Lower lobe of right lung (tissue), 2 donors: ENCODE measurements around the gene GNAI1. TPM values are rescaled to one million over a fixed set of nuclear protein-coding genes. Genes with fewer than 3 reads are reported as not detected.

Experiments used
- ATAC-seq, 2 donors: fragments of 200-7000 bp; cut with Tn5 transposase; one replicate each; pipeline ENCODE4 v1.9.1; 2020 to 2022; ENCODE audit warnings: mild to moderate bottlenecking in 2 of 2, moderate library complexity in 2 of 2
- DNase-seq: peaks from one replicate; pipeline ENCODE4 v3.0.0-alpha.2; 2020
- H3K27ac ChIP-seq: fragments of 200-600 bp; one replicate; pipeline ENCODE4 v1.8.0; 2022
- H3K27me3 ChIP-seq: fragments of 200-600 bp; one replicate; pipeline ENCODE4 v1.8.0; 2022; ENCODE audit warnings: low read depth
- H3K36me3 ChIP-seq: fragments of 200-600 bp; one replicate; pipeline ENCODE4 v1.8.0; 2022; ENCODE audit warnings: mild to moderate bottlenecking
- H3K4me1 ChIP-seq: fragments of 200-600 bp; one replicate; pipeline ENCODE4 v1.8.0; 2022
- H3K4me3 ChIP-seq: fragments of 200-600 bp; one replicate; pipeline ENCODE4 v1.8.0; 2022; ENCODE audit warnings: mild to moderate bottlenecking
- H3K9me3 ChIP-seq: fragments of 200-600 bp; one replicate; pipeline ENCODE4 v1.8.0; 2022
- intact Hi-C: fragments of 100-400 bp; cut with DNase I; formaldehyde crosslinking; loops from one replicate; pipeline ENCODE4 v1.11.0; 2022
- total RNA-seq: library from RNA; stranded (reverse); fragmentation: NEBNext Ultra II Directional; extraction: Animal tissue kit (Norgen Biotek cat#: 25700); gene quantifications from one replicate; pipeline ENCODE4 v1.2.1, GENCODE V29; 2021
- TF ChIP-seq, protein P1 (sequence below): fragments of 200-600 bp; IDR thresholded peaks from one replicate; pipeline ENCODE4 v1.8.0; 2022; ENCODE audit warnings: antibody characterized with exemption, mild to moderate bottlenecking
- donor health status: DM: no; HTN: yes; CAD: no; lungs with severe emphysema.

Gene GNAI1
- total RNA-seq, 1 donor from 2014 or later = 32.1 TPM

DNA sequence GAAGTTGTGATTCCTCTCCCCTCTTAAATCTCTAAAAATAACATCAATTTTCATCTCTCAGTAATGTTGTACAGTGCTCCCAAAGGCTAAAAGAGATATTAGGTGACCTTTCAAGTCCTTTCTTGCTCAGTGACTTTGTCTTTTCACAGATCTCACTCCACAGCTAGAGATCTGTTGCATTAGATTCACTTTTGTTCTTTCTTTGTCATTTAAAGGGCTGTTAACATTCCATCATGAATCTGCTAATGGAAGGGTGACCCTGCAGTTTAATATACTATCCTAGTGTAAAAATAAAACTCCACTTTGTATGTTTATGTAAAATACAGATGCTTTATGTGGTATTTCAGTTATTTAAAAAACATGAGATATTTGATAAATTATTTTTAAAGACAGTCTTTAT, 30.5 kb downstream of the GNAI1 start:
- intact Hi-C loops = no loop called here
- no peak overlapping the region for H3K27ac ChIP-seq
- TF ChIP-seq, protein P1, sequence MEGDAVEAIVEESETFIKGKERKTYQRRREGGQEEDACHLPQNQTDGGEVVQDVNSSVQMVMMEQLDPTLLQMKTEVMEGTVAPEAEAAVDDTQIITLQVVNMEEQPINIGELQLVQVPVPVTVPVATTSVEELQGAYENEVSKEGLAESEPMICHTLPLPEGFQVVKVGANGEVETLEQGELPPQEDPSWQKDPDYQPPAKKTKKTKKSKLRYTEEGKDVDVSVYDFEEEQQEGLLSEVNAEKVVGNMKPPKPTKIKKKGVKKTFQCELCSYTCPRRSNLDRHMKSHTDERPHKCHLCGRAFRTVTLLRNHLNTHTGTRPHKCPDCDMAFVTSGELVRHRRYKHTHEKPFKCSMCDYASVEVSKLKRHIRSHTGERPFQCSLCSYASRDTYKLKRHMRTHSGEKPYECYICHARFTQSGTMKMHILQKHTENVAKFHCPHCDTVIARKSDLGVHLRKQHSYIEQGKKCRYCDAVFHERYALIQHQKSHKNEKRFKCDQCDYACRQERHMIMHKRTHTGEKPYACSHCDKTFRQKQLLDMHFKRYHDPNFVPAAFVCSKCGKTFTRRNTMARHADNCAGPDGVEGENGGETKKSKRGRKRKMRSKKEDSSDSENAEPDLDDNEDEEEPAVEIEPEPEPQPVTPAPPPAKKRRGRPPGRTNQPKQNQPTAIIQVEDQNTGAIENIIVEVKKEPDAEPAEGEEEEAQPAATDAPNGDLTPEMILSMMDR = no peak

DNA sequence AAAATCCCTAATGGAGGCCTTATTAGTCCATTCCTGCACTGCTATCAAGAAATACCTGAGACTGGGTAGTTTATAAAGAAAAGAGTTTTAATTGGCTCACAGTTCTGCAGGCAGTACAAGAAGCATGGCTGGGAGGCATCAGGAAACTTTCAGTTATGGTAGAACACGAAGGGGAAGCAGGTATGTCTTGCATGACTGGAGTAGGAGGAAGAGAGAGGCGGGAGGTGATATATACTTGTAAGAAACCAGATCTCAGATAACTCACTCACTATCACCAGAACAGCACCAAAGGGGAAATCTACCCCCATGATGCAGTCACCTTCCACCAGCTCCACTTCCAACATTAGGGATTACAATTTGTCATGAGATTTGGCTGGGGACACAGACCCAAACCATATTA, 35.8 kb downstream of the GNAI1 start:
- intact Hi-C loops = no loop called here
- H3K36me3 ChIP-seq = no peaks in the 10 kb centered on the region
- ATAC-seq = no peak
- no peak for DNase-seq
- peaks cover 16% of the 10 kb centered on the region for H3K9me3 ChIP-seq
- TF ChIP-seq, protein P1 = no peak
- H3K4me1 ChIP-seq = no peaks in the 10 kb centered on the region
- H3K27me3 ChIP-seq = no peaks in the 10 kb centered on the region
- H3K27ac ChIP-seq = no peak overlapping the region
- no peak overlapping the region for H3K4me3 ChIP-seq

More for the DNA sequence above, 30.5 kb downstream of the GNAI1 start:
- peaks cover under 1% of the 10 kb centered on the region for H3K9me3 ChIP-seq
- peaks cover 6% of the 10 kb centered on the region for H3K4me1 ChIP-seq
- H3K27me3 ChIP-seq = no peaks in the 10 kb centered on the region
- H3K36me3 ChIP-seq = no peaks in the 10 kb centered on the region
- DNase-seq = no peak
- H3K4me3 ChIP-seq = no peak overlapping the region
- ATAC-seq = no peak

DNA sequence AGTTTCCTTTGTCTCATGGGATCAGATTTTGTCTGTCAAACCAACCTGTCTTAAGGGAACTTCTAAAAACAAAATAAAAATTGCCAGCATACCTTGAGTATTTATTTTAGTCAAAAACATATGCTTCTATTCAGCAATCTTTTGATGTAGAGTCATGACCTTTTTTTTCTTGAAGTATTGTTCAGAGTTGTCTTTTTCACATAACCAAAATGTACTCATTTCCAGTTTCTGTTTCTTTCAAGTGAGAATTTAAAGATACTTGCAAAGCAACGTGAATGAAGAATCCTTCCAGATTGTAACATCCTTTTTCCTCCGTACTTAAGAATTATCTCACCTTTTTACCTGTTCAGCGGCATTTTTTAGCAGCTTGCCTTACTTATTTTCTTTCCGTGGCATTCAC, 37.8 kb downstream of the GNAI1 start:
- H3K36me3 ChIP-seq = no peaks in the 10 kb centered on the region
- ATAC-seq (no peak), DNase-seq (no peak)
- TF ChIP-seq, protein P1 = no peak
- H3K9me3 ChIP-seq = peaks cover 16% of the 10 kb centered on the region
- H3K27ac ChIP-seq = no peak overlapping the region
- no peak overlapping the region for H3K4me3 ChIP-seq
- H3K4me1 ChIP-seq = no peaks in the 10 kb centered on the region
- H3K27me3 ChIP-seq = no peaks in the 10 kb centered on the region
- intact Hi-C loops = no loop called here

DNA sequence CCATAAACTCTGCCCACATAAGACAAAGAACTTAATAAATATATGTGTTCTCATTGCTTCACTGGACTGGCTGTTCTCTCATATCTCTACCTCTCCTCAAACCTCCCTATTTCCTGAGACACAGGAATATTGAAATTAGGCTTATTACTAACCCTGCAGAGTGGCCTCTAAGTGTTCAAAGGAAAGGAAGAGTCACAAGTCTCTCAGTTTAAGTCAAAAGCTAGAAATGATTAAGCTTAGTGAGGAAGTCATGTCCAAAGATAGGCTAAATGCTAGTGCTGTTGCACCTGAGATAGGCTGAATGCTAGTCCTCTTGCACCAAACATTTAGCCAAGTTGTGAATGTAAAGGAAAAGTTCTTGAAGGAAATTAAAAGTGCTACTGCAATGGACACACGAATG, 41.1 kb downstream of the GNAI1 start:
- TF ChIP-seq, protein P1 = no peak
- no peaks in the 10 kb centered on the region for H3K27me3 ChIP-seq
- H3K4me1 ChIP-seq = no peaks in the 10 kb centered on the region
- H3K4me3 ChIP-seq = no peak overlapping the region
- no peak overlapping the region for H3K27ac ChIP-seq
- intact Hi-C loops = no loop called here
- H3K9me3 ChIP-seq = peaks cover 11% of the 10 kb centered on the region
- DNase-seq (no peak), ATAC-seq (no peak)
- H3K36me3 ChIP-seq = no peaks in the 10 kb centered on the region

DNA sequence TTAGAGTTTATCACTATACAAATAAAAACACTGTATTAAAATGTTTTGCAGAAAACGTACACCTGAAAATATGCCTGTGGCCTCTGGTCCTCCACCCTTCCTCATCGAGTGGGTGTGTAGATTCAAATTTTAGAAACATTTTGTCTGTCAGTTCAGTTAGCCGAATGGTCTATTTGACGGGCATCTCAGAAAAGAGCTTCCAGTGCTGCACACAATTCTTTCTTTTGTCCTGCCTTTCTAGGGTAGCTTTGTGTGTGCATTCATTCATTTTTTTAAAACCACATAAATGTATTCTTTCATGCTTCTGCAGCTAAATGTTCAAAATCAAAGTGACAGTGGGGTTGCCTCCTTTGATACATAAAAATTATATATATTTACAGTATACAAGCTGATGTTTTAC, 46.8 kb downstream of the GNAI1 start:
- no peaks in the 10 kb centered on the region for H3K9me3 ChIP-seq
- no peaks in the 10 kb centered on the region for H3K36me3 ChIP-seq
- H3K4me3 ChIP-seq = no peak overlapping the region
- TF ChIP-seq, protein P1 = no peak
- no peaks in the 10 kb centered on the region for H3K27me3 ChIP-seq
- DNase-seq (no peak), ATAC-seq (no peak)
- H3K4me1 ChIP-seq = no peaks in the 10 kb centered on the region
- intact Hi-C loops = no loop called here
- H3K27ac ChIP-seq = no peak overlapping the region
